Measurements from ENCODE around the gene GOLGA8Q. TPM values are rescaled to one million over a fixed set of nuclear protein-coding genes. Genes with fewer than 3 reads are reported as not detected.

The GOLGA8Q gene, protein sequence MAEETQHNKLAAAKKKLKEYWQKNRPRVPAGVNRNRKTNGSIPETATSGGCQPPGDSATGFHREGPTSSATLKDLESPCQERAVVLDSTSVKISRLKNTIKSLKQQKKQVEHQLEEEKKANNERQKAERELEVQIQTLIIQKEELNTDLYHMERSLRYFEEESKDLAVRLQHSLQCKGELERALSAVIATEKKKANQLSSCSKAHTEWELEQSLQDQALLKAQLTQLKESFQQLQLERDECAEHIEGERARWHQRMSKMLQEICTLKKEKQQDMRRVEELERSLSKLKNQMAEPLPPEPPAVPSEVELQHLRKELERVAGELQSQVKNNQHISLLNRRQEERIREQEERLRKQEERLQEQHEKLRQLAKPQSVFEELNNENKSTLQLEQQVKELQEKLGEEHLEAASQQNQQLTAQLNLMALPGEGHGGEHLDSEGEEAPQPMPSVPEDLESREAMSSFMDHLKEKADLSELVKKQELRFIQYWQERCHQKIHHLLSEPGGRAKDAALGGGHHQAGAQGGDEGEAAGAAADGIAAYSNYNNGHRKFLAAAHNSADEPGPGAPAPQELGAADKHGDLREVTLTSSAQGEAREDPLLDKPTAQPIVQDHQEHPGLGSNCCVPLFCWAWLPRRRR
- 1.7 and 2.4 TPM in 2 replicates for total RNA-seq

DNA sequence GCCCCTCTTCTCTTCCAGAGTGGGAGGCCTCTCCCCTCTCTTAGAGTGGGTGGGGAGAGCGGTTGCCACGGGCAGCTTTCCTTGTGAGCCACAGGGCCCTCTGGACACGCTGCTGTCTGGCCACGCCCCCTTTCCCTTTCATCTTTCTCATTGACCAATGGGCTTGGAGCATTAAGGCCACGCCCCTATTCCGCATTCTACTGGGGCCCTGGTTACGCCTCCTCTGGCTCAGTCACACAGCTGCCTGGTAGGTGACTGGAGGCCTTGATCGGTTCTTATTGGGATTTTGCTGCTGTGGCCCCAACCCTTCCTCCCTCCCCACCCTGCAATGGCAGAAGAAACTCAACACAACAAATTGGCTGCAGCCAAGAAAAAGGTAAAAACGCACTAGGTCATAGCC, at the start of gene GOLGA8Q:
Gene GOLGA8Q (plus strand): TSS at position 301 of the 400 bp plus-strand sequence. CDS start 28 bp downstream, at position 329.

DNA sequence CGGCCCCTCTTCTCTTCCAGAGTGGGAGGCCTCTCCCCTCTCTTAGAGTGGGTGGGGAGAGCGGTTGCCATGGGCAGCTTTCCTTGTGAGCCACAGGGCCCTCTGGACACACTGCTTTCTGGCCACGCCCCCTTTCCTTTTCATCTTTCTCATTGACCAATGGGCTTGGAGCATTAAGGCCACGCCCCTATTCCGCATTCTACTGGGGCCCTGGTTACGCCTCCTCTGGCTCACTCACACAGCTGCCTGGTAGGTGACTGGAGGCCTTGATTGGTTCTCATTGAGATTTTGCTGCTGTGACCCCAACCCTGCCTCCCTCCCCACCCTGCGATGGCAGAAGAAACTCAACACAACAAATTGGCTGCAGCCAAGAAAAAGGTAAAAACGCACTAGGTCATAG, 51.9 kb downstream of the GOLGA8Q start, which contains the start of gene GOLGA8H:
Gene GOLGA8H (plus strand): TSS at position 233 of the 400 bp plus-strand sequence. CDS start 98 bp downstream, at position 331.

Small RNA genes within 50 kb of the gene (small RNA-seq; reads per million reads assigned to genes)
- gene RF00096 = not detected
- not detected for gene RN7SL796P

Other genes with a start within 250 kb of the GOLGA8Q start
- gene CHRFAM7A, start 158.5 kb upstream of the GOLGA8Q start, total RNA-seq = 2.8 and 4.3 TPM in 2 replicates
- 2.7 and 4.1 TPM in 2 replicates for gene GOLGA8R, start 137.8 kb upstream of the GOLGA8Q start, total RNA-seq
- 1.4 and 1.9 TPM in 2 replicates for gene GOLGA8H, start 52.0 kb downstream of the GOLGA8Q start, total RNA-seq